Hepatocyte (in vitro differentiated cells): Measurements from ENCODE around the gene KDF1.

Experiments
- CTCF ChIP-seq: fragments of 200-600 bp; sonication (generic); IDR thresholded peaks from 2 replicates; pipeline ENCODE4 v1.5.1; 2016; ENCODE audit warnings: antibody characterized with exemption, mild to moderate bottlenecking; ENCODE audit not compliant: poor library complexity
- EZH2 ChIP-seq: fragments of 200-600 bp; sonication (generic); IDR thresholded peaks from 2 replicates; pipeline ENCODE4 v1.6.1; 2016; ENCODE audit warnings: antibody characterized with exemption, mild to moderate bottlenecking, borderline replicate concordance

DNA sequence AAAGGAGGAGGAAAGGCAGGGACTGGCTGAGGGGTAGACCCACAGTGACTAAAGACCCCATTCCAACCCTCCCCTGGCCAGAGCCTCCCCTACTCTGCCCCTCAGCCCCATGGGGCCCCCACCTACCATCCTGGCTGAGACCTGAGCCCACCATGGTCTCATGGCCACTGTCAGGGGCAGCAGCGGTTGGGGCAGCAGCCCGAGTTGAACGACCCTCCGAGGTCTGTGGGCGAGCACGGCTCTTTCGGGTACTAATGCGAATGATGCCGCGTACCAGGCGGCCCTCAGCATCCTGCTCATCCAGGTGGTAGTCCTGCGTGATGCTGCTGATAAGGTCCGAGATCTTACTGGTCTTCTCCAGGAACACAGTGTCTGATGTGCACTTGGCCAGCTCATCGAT lies 9.1 kb downstream of the KDF1 start:
- no peak for TF ChIP-seq CTCF
- no peak for TF ChIP-seq EZH2
